ENCODE results near the gene CACNA2D1.

GRCh38 chr7:81932936-81933335 lies 510.6 kb downstream of the CACNA2D1 start:
- TF ChIP-seq, protein P1, sequence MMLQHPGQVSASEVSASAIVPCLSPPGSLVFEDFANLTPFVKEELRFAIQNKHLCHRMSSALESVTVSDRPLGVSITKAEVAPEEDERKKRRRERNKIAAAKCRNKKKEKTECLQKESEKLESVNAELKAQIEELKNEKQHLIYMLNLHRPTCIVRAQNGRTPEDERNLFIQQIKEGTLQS (IDR thresholded peaks at IDR 0.05) = no peak
- TF ChIP-seq, protein P2, sequence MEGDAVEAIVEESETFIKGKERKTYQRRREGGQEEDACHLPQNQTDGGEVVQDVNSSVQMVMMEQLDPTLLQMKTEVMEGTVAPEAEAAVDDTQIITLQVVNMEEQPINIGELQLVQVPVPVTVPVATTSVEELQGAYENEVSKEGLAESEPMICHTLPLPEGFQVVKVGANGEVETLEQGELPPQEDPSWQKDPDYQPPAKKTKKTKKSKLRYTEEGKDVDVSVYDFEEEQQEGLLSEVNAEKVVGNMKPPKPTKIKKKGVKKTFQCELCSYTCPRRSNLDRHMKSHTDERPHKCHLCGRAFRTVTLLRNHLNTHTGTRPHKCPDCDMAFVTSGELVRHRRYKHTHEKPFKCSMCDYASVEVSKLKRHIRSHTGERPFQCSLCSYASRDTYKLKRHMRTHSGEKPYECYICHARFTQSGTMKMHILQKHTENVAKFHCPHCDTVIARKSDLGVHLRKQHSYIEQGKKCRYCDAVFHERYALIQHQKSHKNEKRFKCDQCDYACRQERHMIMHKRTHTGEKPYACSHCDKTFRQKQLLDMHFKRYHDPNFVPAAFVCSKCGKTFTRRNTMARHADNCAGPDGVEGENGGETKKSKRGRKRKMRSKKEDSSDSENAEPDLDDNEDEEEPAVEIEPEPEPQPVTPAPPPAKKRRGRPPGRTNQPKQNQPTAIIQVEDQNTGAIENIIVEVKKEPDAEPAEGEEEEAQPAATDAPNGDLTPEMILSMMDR (IDR thresholded peaks at IDR 0.05 in 2 of 3, conservative IDR thresholded peaks at IDR 0.05 in 1 of 3; ENCODE audit: borderline replicate concordance in 1 of 3, insufficient read depth in 1 of 3, low read depth in 2 of 3, low read length in 2 of 3) = no peak

Data from HCT116 (cell line).